ENCODE measurements around the gene HSP90B1.

HSP90B1 gene

GRCh38 chr12:103930034-103930786, at the start of gene HSP90B1:
Gene HSP90B1 (plus strand): TSS chr12:103930410. CDS start chr12:103930516, 106 bp downstream.
- DNase-seq, result peak; percentile 100

- DNase-seq, result no peak
Measured at GRCh38 chr12:103881261-103881660, 48.9 kb upstream of the HSP90B1 start.

- no peak for DNase-seq
Measured at GRCh38 chr12:103882861-103883596, 47.2 kb upstream of the HSP90B1 start.

- DNase-seq, result no peak
Measured at GRCh38 chr12:103883908-103884307, 46.3 kb upstream of the HSP90B1 start.

- peak; percentile 44 for DNase-seq
Measured at GRCh38 chr12:103884316-103884715, 45.9 kb upstream of the HSP90B1 start.

- DNase-seq, result no peak
Measured at GRCh38 chr12:103886195-103886797, 43.9 kb upstream of the HSP90B1 start.

- no peak for DNase-seq
Measured at GRCh38 chr12:103887738-103888137, 42.5 kb upstream of the HSP90B1 start.

- no peak for DNase-seq
Measured at GRCh38 chr12:103897316-103897715, 32.9 kb upstream of the HSP90B1 start.

GRCh38 chr12:103901518-103902173, 28.6 kb upstream of the HSP90B1 start:
- no peak for DNase-seq

- no peak for DNase-seq
Measured at GRCh38 chr12:103903993-103904392, 26.2 kb upstream of the HSP90B1 start.

- no peak for DNase-seq
Measured at GRCh38 chr12:103905730-103906349, 24.4 kb upstream of the HSP90B1 start.

GRCh38 chr12:103908246-103908541, 22.0 kb upstream of the HSP90B1 start:
- DNase-seq, result no peak

- DNase-seq, result no peak
Measured at GRCh38 chr12:103908877-103909276, 21.3 kb upstream of the HSP90B1 start.

- DNase-seq, result no peak
Measured at GRCh38 chr12:103909811-103910210, 20.4 kb upstream of the HSP90B1 start.

GRCh38 chr12:103912069-103912468, 18.1 kb upstream of the HSP90B1 start:
- DNase-seq, result no peak

- no peak for DNase-seq
Measured at GRCh38 chr12:103913100-103913499, 17.1 kb upstream of the HSP90B1 start.

GRCh38 chr12:103915306-103915705, 14.9 kb upstream of the HSP90B1 start:
- no peak for DNase-seq

GRCh38 chr12:103917873-103918272, 12.3 kb upstream of the HSP90B1 start:
- no peak for DNase-seq

GRCh38 chr12:103924761-103925641, 5.2 kb upstream of the HSP90B1 start:
- DNase-seq, result no peak

GRCh38 chr12:103928682-103929045, 1.5 kb upstream of the HSP90B1 start:
- peak; percentile 67 for DNase-seq

- peak; percentile 95 for DNase-seq
Measured at GRCh38 chr12:103929046-103929783, 995 bp upstream of the HSP90B1 start.

GRCh38 chr12:103929784-103930033, 501 bp upstream of the HSP90B1 start:
- no peak for DNase-seq

All from hematopoietic multipotent progenitor cell treated with erythropoietin and hydrocortisone succinate and interleukin-3 and kit ligand, for 8 days (in vitro differentiated cells).